Mucosa of gallbladder (tissue), 1 donor: Measurements from ENCODE around the gene SLC27A5. TPM values are rescaled to one million over a fixed set of nuclear protein-coding genes. Genes with fewer than 3 reads are reported as not detected.
A peak's percentile ranks its signal among the peaks of the same experiment; 100 is the strongest.
"Not testable (repeated sequence)": the region's sequence is repeated elsewhere in the genome, so short reads cannot be mapped to it uniquely, and the experiment has no call there.

Experiments used
- DNase-seq: peaks from one replicate; pipeline ENCODE4 v3.0.0-alpha.2; 2020; ENCODE audit warnings: low spot score
- total RNA-seq: library from RNA; stranded (reverse); gene quantifications from one replicate; pipeline ENCODE4 v1.2.1, GENCODE V29; 2021
- donor health status: DM: no; HTN: no; CAD: no.

Gene SLC27A5
- total RNA-seq, 1 donor from 2014 or later, result 7.9 TPM

DNA sequence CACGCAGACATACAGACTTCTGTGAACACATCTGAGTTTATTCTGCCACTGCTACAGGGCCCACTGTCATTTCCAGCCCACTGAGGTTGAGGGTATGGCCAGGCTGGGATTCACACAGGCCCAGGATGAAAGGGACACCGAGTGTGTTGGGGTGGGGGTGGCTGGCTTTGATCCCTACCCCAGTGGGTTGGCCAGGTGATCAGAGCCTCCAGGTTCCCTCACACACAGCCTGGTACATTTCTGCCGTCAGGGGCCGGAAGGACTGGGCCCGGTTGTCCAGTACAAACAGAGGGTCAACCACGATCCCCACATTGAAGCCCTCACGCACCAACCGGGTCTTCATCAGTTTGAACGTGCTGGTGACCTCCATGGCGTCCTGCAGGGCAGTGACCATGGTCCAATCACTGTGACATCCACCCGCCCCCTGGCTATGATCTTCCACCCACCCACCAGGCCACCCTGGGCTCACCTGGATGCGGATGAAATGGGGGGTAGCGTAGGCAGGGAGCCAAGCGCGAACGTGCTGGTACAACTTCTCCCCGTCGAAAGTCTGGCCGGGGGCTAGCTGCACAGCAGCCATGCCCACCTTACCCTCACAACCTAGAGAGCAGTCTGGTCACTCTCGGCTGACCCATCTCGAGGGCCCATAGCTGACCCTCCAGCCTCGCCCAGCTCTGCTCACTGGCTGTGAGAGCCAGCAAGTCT is 13.3 kb downstream of the SLC27A5 start:
- DNase-seq, result no peak

DNA sequence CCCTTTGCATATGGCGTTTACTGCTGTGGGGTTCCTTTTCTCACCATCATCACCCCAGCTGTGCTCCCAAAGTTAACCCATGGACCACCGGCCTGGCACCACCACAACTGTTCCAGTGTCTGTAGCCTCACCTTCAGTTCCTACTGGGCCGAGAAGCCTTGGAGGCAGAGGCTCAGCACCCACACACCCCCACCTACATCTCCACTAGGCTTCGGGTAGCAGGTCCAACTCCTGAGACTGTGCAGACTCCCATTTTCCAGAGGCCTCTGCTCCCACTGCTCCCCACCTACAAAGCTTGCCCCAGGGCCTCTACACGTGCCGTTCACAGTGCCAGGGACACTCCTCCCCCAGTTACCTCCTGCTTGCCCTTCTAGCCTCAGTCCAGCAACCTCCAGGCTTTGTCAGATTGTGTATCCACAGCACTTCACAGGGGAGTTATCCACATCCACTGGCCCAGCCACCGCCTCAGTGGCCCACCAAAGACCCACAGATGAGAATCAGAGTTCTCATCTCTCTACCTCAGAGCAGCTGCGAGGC is 14.1 kb downstream of the SLC27A5 start:
- DNase-seq, result no peak

DNA sequence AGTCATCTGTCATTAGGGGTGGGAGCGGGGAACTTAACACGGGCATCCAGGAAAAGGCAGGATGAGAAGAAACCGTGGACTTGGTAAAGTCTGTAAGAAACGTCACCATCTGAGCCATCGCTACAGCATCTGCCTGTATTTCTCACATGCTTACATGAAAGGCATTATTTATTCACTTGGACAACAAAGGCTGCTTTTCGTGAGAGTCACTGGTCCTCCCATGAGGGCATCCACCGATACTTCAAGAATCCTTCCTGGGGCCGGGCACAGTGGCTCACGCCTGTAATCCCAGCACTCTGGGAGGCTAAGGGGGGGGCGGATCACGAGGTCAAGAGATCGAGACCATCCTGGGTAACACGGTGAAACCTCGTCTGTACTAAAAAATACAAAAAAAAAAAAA is 19.5 kb downstream of the SLC27A5 start:
- no peak for DNase-seq

DNA sequence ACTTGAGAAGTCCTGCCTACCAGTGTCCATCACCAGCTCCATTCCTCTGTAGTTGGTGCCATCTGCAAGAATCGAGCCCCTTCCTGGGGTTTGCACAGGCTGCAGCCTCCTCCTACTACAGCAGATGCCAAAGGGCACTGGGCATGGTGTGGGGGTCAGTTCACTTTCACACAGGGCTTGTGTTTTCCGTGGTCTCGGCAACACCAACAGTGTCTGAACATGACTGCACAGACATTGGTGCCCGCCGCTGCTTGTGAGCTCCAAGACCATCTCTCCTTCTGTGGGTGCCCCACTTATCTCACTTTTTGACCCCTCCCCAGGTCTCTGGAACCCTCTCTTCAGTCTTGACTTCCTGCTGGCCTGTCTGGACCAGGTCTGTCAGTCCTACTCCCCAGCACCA is 20.4 kb downstream of the SLC27A5 start:
- DNase-seq, result no peak

GRCh38 chr19:58484349-58484748 is 27.4 kb downstream of the SLC27A5 start:
- DNase-seq, result not testable (repeated sequence)

GRCh38 chr19:58483776-58484175 is 28.0 kb downstream of the SLC27A5 start:
- DNase-seq, result no peak

DNA sequence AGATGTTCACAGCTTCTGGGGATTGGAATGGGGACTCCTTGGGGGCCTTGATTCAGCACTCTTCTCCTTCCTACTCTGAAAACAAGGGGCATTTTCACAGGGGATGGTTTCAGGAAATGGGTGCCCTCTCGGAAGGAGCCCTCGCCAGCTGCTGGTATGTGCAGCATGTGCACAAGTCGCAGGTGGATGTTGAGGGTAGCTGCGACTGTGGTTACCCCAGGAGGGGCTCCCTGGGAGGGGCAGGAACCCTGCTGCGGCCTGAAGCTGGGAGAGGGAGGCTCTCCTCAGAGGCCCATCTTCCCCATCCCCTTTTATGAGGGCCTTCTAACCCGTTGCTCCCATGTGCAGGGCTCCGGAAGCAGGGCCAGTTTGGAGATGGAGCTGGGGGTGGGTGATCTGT is 29.4 kb downstream of the SLC27A5 start:
- DNase-seq, result no peak

- no peak for DNase-seq
These were observed 31.0 kb downstream of the SLC27A5 start for GRCh38 chr19:58480831-58481230.

- no peak for DNase-seq
These were observed 31.3 kb downstream of the SLC27A5 start for GRCh38 chr19:58480481-58480830.

- no peak for DNase-seq
These were observed 31.9 kb downstream of the SLC27A5 start for GRCh38 chr19:58479736-58480480.

GRCh38 chr19:58479303-58479702 is 32.5 kb downstream of the SLC27A5 start:
- no peak for DNase-seq

DNA sequence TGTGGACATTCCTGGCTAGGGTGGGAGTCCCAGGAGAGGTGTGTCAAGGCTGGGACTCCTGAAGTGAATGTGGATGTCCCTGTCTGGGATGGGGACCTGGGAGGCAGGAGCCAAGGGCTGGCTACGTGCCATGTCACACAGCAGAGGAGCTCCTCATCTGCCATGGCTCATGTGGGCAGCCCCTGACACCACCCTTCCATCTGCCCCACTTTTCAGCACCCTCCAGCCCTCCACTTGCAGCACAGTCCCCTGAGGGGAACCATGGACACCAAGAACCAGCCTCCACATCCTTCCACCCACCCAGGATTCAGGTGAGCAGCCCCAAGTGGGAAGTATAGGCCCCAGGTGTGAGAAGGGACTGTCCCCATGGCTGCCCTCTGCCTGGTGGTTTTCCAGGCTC is 33.9 kb downstream of the SLC27A5 start:
- no peak for DNase-seq

- no peak for DNase-seq
These were observed 34.7 kb downstream of the SLC27A5 start for GRCh38 chr19:58477130-58477529.

- DNase-seq, result no peak
These were observed 35.2 kb downstream of the SLC27A5 start for GRCh38 chr19:58476498-58477015.

DNA sequence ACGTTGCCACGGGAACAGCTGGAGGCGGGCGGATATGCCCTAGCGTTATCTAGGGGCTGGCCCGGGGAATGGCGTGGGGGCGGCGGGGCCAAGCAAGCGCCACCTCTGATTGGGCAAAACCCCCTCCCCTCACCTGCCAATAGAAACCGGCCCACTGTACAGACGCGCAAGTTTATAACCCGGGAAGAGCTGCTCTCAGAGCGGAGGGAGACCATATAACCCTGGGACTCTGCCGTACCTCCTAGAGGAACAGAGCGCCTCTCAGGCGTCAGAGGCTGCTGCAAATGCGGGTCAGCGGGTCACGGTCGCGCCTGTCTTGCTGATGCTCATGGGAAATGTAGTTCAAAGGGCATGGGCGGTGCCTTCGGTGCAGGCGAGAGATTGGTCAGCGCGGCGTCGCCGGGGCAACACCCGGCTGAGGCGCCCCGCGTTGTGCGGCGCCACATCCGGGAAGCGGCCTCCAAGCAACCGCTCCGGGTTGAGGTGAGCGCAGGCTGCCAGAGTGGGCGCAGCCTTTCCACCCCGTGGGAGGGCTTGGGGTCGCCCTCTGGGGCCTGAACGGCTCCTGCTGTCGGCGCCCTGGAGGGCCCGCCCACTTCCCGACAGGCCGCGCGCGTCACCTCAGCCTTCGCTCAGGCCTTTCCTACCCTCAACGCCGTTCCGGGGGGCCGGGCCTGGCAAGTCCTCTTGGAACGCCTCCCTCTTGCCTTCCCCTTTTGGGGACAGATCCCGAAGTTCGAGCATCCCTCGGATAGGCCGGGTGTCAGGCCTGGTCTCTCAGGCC is 35.9 kb downstream of the SLC27A5 start, which contains the start of gene ZNF446:
Gene ZNF446, plus strand, starts transcription at position 639 of the 784 bp plus-strand sequence. CDS start 867 bp downstream, outside the sequence.
- DNase-seq, result peak; percentile 97

DNA sequence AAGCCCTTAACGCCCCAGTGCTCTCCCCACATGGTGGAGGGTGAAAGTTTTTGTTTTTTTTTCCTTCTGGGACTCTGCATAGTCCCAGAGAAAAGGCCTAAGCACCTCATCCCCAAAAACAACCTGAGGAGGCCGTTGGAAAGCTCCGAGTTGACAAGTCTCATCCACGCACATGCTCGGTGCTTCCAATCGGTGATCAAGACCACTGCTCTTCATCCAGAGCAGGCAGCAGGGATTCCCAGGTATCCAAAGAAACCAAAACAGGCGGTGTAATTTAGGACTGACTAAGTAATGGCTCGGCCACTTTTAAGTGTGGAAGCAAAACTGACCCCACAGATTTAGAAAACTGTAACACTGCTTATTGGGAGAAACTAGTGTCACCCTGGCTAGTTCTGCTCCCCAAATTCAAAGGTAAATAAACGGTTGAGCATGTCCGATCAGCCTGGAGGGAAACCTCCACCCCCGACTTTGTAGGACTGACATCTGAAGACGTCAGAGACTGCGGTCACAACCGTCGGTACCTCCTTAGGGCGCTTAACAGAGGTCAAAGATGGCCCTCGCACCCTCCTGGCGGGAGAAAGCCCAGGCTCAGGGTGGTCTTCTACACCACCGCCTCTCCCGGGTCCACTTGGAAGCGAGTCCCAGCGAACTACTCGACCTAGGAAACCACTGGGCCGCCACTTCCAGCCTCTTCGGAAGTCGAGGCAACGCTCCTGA is 36.6 kb downstream of the SLC27A5 start:
- DNase-seq, result no peak

- DNase-seq, result no peak
These were observed 37.3 kb downstream of the SLC27A5 start for GRCh38 chr19:58474291-58474996.

GRCh38 chr19:58473775-58474174 is 38.0 kb downstream of the SLC27A5 start:
- no peak for DNase-seq

- no peak for DNase-seq
These were observed 40.1 kb downstream of the SLC27A5 start for GRCh38 chr19:58471736-58472135.

GRCh38 chr19:58470837-58471543 is 40.8 kb downstream of the SLC27A5 start:
- DNase-seq, result not testable (repeated sequence)
